ENCODE measurements around the gene NCBP3.
"Not testable (repeated sequence)": the region's sequence is repeated elsewhere in the genome, so short reads cannot be mapped to it uniquely, and the experiment has no call there.

Gene NCBP3

DNA sequence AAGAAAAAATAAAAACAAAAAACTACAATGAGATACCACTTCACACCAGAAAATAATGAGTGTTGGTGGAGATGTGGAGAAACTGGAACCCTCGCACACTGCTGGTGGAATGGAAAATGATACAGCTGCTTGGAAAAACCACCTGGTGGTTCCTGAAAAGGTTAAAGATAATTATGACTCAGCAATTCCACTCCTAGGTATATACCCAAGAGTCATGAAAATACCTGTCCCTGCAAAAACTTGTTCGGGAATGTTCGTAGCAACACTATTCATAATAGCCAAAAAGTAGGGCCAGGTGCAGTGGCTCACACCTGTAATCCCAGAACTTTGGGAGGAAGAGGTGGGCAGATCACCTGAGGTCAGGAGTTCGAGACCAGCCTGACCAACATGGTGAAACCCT, 36.9 kb downstream of the NCBP3 start:
- no peak for DNase-seq

DNA sequence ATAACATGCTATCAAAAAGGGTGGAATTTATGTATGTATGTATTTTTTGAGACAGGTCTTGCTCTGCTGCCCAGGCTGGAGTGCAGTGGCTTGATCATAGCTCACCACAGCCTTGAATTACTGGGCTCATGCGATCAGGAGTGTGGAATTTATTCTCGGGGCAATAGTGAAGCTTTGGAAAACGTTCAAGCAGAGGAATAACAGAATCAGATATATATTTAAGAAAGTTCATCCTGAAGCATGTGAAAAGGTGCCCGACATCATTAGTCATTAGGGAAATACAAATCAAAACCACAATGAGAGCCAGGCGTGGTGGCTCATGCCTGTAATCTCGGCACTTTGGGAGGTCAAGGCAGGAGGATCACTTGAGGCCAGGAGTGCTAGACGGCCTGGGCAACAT, 37.3 kb downstream of the NCBP3 start:
- no peak for DNase-seq

DNA sequence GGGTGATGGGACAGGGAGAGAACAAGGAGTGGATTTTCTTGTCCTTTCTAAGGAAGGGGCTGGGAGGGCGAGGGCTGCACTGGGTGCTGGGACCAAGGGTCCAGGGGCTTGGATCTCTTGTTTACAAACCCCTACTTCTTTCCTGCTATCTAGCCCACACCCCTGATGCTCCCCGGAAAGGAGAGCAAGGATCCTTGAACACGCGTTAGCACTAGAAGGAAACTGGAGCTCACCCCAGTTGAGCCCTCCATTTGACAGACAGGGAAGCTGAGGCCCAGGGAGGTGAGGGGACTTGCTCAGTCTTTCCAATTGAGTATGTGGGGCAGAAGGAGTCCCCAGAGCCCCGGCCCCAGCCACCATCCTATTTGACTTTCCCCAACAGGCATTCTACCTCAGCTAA, 40.5 kb downstream of the NCBP3 start:
- DNase-seq = no peak

DNA sequence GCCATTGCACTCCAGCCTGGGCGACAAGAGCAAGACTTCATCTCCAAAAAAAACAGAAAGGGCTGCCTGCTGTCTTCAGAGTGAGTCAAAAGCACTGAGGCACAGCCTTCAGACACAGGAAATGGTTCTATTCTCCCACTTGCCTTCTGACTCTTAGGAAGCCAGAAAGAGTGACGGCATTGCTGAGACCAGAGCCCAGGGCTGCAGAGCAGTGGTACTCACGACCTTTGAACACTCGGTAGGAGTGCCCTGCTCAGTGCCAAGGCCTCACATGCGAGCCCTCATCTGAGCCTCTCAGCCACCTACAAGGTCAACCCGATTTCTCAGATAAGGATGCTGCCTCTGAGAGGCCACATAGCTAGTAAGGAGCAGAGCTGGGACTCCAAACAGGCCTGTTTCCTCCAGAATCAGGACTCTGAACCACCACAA, 41.5 kb downstream of the NCBP3 start:
- DNase-seq = no peak

- DNase-seq = no peak
These were observed 42.8 kb downstream of the NCBP3 start for GRCh38 chr17:3803308-3803640.

DNA sequence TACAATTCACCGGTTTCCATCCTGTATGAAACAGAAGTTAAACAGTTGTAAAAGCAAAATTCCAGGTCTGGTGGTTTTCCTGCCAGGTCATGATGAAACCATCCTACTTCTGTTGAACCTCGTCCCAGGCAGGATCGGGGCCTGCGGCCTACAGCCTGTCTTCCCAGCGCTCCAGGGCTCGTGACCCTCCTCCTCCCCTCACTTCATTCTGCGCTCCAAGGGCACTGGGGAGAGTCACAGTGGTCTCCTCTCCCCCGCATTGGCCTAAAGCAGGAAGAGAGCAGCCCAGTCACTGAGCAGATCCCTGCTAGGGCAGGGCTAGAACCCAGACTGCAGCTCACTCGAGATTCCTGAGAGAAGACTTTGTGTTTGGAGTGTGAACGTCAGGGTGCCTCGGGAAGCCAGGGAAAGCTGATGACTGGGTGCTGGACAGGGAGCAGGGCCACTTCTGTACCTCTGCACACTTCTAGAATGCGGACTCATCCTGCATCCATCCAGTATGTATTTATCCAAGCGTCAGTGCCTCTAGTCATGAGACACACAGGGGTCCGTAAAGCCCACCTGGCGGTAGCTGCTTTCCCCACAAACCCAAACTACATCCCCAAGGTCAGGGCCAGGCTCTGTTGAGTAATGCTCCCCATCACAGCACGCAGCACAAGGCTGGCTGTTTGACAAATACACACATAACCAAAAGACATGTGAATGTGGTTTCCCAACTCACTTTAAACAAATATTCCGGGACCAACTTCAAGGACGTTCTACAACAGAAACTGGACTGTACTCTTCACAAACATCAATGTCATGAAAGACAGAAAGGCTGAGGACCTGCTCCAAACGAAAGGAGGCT, 43.4 kb downstream of the NCBP3 start:
- no peak for DNase-seq

DNA sequence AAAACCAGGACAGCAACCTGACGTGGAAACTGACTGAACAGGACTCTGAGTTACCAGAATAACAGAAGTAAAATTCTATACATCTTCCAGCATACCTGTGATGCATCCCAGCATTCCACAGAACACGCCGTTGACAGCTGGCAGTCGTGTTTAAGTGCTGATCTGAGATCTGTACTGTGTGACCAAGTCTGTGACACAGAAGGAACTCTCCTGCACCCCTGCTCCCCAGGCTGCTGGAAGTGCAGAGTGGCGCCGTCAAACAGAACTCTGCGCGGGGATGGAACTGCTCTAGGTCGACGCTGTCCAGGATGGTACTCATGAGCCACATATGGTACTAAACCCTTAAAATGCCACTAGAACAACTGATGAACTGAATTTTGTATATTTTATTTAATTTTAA, 44.3 kb downstream of the NCBP3 start:
- no peak for DNase-seq

GRCh38 chr17:3801347-3801746, 44.7 kb downstream of the NCBP3 start:
- DNase-seq = no peak

DNA sequence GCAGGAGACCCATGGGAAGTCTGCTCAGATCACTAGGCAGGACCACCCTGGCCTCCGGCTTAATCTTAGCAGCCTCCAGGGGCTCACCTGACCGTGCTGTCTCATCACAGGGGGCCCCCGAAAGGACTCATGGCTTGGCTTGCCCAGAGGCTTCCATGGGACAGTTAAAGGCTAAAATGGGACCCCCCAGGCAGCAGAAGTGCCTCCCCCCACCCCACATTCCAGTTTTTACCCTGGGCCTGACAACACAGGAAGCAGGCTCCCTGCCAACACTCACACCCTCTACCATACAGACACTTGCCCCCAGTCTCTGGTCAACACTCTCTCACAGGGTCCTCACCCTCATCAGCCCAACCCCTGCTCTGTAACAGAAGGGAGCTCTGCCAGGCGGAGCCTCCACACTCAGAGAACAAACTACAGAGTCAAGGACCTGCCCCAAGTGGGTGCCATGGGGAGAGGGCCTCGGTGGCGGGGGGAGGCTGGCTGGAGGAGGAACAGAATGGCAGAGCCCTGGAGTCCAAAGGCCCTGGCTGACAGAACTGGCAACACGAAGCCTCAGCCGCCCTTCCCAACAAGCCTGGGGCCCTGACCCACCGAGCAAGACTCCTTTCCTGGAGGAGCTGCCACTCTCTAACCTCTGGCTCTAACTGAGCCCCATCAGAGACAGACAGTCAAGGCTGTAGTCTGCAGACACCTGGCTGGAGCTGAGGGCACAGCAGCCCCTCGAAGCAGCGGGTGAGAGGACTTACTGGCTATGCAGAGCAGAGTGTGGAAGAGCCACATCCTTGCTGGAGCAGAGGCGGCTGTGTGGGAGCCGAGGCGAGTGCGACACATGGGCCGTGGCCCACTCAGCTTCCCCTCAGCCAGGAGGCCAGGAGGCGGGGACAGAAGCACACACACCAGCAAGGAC, 45.4 kb downstream of the NCBP3 start, which contains the start of gene ITGAE:
ITGAE (minus strand) TSS at position 827 of the 910 bp plus-strand sequence; CDS start at position 783, 44 bp downstream.
- DNase-seq = no peak

GRCh38 chr17:3799181-3799945, 46.7 kb downstream of the NCBP3 start:
- DNase-seq = no peak

GRCh38 chr17:3798273-3799180, 47.5 kb downstream of the NCBP3 start:
- DNase-seq = peak in 1 of 2 donors; percentile 53

GRCh38 chr17:3796822-3797170, 49.2 kb downstream of the NCBP3 start:
- DNase-seq = peak in 1 of 2 donors; percentile 15

DNA sequence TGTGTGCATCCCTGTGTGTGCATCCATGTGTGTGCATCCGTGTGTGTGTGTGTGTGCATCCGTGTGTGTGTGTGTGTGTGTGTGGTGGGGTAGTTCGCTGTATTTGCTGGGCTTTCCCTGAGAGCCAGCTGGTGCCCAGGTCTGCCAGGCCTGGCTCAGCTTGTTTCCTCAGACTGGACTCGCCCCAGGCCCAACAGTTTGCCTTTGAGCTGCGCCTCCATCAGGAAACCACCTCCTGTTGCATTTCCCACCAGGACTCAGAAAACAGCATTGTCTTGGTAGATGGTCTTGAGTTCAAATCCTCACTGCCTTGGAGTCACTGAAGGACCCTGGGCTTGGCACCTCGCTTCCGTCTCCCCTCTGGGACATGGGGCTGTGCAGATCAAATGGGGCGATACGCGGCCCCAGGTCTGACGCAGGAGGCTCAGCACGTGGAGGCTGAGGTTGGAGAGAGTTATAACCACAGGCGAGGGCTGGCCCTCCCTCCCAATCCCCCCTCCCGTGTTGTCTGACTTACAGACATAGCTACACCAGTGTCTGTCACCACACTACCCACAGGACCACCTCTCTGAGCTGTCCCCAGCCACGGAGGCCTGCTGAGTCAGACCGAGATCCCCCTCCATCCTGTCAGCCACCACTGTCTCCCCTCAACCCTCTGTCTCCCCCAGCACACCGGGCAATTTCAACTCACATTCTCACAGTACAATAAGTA, 49.8 kb downstream of the NCBP3 start:
- DNase-seq = peak; percentile 78 to 85

- no peak for DNase-seq
These were observed 50.5 kb downstream of the NCBP3 start for GRCh38 chr17:3795390-3796102.

GRCh38 chr17:3794557-3795389, 51.3 kb downstream of the NCBP3 start:
- peak; percentile 56 to 65 for DNase-seq

DNA sequence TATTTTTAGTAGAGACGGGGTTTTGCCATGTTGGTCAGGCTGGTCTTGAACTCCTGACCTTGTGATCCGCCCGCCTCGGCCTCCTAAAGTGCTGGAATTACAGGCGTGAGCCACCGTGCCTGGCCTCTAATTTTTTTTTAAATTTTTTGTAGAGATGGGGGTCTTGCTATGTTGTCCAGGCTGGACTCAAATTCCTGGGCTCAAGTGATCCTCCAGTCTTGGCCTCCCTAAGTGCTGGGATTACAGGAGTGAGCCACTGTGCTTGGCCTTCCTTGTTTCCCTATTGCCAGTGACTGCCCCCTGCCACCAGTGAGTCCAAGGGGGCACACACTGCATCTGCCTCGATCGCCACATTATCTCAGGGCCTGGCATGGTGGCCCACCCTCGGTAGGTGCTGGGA, 51.9 kb downstream of the NCBP3 start:
- not testable (repeated sequence) for DNase-seq

GRCh38 chr17:3793258-3793657, 52.8 kb downstream of the NCBP3 start:
- DNase-seq = not testable (repeated sequence)

GRCh38 chr17:3792481-3792880, 53.6 kb downstream of the NCBP3 start:
- DNase-seq = no peak

DNA sequence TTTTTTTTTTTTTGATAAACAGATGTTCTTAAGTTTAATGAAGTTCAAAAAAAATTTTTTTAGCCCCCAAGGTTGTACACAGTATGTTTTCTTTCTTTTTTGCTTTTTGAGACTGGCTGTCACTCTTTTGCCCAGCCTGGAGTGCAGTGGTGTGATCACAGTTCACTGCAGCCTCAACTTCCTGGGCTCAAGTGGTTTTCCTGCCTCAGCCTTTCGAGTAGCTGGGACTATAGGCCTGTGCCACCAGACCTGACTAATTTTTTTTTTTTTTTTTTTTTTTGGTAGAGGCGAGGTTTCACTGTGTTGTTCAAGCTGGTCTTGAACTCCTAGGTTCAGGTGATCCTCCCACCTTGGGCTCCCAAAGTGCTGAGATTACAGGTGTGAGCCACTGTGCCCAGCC, 57.8 kb downstream of the NCBP3 start:
- peak; percentile 51 to 55 for DNase-seq

DNA sequence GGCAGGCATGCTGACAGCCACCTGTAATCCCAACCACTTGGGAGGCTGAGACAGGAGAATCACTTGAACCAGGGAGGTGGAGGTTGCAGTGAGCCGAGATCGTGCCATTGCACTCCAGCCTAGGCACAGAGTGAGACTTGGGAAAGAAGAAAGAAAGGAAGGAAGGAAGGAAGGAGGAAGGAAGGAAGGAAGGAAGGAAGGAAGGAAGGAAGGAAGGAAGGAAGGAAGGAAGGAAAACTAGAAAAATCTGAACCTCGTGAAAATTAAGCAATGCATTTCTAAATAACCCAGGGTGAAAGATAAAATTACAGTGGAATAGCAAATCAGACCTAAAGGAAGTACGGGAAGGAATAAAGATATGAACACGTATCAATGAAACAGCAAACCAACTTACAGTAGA, 60.7 kb downstream of the NCBP3 start:
- not testable (repeated sequence) for DNase-seq

Measured in CD4-positive, alpha-beta T cell treated with Interleukin-1 beta for 1 hour (primary cell).